HG02642 (cell line): ENCODE measurements around the gene MON2.
A peak's percentile ranks its signal among the peaks of the same experiment; 100 is the strongest.

Source experiments
- ATAC-seq: cut with Tn5 transposase; IDR thresholded peaks from one replicate; pipeline ENCODE4 v1.9.1; 2021; ENCODE audit warnings: mild to moderate bottlenecking; ENCODE audit not compliant: unreplicated experiment, poor library complexity

The MON2 gene

DNA sequence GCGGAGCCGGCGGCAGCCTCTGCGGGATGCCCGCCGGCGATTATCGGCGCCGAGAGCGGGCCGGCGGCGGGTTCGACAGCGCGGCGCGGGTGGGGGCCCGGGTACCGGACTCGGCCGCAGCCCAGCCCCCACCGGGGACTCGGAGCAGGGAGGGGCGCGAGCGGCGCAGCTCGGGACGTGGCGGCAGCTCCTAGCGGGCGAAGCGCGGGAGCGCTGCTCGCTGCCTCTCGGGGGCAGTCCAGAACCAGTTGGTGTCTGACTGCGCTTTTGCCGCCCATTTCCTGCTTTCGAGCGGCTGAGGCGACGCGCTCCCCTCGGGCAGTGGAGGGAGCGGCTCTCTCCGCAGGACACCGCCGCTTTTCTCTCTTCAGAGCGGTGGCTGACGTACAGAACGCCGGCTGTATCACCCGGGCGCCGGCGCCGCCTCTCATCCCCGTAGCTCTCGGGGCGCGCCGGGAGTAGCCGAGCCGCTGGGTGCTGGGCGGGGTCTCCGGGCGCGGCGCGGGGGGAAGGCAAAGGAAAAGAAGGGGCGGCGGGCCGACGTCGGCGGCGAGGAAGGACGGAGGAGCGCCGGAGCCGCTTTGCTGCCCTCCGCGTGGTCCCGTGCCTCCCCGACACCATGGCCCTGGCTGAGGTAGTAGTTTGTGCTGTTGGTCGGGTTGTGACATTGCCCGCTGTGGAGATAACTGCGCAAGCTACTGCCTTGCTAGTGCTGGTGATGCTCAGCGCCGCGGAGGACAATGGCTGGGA, 136.6 kb downstream of the MON2 start:
- peak; percentile 73 for ATAC-seq

DNA sequence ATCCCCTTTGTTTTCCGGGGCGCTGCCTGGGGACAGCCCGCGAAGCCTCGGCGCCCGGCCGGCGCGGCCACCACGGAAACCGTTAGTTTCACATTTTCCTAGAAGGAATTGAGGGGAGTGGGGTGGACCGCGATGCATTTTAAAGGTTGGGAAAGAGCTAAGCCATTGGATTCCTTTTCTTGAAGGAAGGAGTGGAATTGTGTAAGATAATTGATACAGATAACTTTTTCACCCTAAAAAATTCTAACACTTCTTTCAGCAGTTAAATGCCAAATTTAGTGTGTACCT, 137.1 kb downstream of the MON2 start:
- ATAC-seq: no peak

DNA sequence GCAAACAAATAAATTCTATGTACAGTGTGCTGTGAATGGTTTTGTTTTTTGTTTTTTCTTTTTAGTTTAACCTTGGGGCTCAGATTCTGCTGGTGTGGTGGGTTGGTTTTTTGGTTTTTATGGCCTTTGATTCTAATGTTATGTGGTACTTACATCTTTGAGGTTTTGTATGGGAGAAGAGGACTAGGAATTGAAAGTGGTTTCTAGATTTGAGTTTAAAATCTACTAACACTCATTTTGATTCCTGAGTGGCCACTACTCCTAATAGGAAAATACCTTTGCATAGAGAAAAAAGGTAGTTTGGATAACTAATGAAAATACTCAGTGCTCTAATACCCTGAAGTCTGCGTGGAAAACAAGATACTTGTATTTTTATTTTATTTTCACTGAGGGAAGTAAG, 137.7 kb downstream of the MON2 start:
- no peak for ATAC-seq

DNA sequence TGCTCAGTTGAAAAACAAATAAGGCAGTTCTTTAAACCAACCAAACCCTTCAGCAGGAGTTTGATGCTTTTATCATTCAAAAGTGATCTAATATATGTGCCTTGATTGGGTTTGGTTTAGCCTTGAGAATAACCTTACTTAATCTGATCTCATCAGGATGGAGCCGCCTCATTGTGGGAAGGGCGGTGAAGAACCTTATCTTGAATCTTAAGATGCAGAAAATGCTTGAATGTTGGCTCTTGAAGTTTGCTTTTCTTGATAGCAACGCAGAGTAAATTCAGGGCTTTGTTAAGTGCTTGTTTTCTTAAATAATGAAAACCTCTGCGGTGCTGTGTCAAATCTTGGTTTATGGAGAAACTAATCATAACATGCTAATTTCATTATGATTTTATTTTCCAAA, 138.2 kb downstream of the MON2 start:
- ATAC-seq: no peak

DNA sequence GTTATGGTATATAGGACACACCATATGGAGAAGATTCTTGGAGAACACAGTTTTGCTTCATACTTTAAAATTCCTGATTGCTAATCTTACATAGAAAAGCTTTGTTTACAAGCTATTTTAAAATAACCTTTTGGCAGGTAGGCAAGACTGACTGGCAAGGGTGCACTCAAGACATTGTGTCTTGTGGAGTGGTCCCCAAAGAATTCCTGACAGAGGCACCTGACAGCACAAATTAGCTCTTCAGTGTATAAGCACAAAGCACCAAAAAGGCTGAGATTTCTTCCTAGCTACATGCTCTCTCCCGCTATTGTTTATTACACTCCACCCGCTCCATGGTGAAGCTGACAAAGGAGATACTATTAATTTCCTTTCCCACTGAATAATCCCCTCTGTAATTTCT, 139.4 kb downstream of the MON2 start:
- no peak for ATAC-seq

DNA sequence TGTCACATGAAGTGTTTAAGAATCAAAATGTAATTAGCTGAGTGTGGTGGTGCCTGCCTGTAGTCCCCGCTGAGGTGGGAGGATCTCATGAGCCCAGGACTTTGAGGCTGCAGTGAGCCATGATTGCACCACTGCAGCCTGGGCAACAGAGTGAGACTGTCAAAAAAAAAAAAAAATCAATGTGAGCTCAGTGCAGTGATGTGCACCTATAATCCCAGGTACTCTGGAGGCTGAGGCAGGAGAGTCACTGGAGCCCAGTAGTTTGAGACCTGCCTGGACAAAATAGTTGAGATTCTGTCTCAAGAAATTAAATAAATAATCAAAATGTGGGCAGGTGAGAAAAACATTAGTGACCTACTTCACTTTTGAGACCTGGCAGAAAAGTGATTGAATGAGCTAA, 140.0 kb downstream of the MON2 start:
- no peak for ATAC-seq

DNA sequence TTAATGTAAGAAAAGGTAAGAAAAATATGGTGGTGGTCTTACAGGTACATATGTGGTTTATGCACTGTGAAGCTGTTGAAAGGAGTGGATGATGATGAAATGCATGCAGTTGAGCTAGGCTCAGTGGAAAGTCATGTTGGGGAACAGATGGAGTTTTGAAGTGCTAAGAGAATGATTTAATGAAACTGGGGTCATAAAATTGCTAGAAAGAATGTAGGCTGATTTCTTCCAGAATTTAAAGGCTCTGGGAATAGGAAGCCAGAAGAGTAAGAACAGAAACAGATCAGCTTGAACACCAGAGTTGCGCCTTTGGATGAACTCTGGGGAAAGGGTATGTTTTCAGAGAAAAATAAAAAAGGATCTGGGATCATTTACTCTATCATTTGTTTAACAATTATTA, 146.5 kb downstream of the MON2 start:
- ATAC-seq: no peak

DNA sequence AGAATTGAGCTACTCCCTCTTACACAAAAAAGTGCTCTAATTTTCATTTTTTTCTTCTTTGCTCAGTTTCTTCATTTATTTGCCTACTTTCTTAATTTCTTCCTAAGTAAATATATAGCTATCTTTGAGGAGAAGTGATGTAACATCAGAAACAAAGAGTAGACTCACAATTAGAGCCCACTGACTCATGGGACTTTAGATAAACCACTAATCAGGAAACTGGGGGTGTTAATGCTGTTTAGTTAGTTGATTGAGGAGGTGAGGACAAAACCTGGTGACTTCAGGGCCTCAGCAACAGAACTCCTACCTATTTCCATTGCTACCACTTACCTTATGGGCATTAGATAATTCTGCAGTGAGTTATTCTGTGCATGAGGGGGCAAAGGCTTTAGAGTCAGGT, 151.7 kb downstream of the MON2 start:
- no peak for ATAC-seq

DNA sequence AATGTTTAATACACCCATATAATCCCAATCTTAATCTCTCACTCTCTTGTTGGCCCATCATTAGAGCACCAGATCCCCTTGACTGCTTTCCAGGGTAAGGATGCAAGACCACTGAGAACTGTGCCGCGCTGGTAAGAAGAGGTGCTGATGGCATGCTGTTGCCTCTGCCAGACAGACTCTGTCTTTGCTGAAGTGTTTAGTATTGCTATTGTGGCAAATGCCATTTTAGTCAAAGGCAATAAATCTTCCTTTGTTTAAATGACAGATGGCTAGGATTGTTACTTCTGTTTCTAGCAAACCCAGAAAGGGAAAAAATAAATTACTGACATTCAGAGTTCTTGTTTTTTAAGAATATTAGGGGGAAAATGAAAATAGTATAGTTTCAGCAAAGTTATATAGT, 152.3 kb downstream of the MON2 start:
- ATAC-seq: no peak

DNA sequence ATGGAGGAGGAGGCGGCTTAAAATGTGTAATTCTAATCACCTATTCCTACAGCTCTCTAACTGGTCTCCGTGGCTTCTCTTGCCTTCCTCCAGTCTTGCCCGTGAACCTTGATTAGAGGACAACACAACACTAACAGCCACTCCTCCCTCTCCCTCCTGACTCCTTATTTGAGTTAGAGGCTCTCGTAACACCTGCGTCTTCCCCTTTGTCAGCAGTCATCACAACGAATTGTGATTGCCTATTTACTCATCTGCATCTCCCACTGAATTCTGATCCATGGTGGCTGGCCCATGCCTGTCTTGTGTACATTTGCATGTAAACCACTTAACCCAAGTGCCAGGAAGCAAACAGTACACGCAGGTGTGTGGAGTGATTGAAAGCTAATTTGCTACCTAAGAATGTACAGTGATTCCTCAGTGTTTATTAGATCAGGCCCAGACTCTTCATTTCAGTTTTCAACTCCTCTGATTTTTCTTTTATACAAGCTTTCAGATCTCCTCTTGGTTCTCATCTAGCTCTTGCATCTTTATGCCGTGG, 154.5 kb downstream of the MON2 start:
- ATAC-seq: no peak

DNA sequence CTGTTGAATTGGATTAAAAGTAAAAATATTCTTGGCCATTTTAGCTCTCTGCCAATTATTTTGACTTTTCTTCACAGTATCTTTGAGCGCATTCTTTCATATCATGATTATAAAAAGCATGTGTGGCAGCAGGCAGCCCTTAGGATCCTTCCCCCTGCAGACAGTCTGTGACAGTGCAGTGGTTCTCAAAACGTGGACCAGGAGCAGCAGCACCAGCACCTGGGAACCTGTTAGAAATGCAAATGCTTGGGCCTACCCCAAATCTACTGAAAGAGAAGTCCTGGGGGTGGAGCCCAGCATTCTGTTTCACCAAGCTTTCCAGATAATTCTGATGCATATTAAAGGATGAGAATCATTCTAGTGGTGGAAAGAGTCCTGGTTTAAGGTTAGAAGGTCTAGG, 155.6 kb downstream of the MON2 start:
- no peak for ATAC-seq

DNA sequence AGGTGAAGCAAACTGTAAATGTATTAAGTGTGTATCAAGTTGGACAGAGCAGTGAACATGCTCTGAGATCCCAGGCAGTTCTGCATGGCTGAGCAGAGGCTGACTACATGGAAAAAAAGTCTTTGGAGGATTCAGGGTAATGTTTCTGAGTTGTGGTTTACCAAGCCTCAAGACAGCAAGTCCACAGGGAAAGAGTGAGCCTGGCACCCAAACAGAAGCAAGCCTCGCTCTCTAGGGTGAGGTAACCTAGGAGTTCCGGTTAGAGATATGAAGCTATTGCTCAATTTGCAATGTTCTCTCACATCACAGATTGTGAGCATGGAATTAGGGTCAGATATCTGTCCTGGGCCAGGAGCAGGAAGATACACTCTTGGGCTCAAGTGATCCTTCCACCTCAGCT, 158.6 kb downstream of the MON2 start:
- ATAC-seq: no peak

DNA sequence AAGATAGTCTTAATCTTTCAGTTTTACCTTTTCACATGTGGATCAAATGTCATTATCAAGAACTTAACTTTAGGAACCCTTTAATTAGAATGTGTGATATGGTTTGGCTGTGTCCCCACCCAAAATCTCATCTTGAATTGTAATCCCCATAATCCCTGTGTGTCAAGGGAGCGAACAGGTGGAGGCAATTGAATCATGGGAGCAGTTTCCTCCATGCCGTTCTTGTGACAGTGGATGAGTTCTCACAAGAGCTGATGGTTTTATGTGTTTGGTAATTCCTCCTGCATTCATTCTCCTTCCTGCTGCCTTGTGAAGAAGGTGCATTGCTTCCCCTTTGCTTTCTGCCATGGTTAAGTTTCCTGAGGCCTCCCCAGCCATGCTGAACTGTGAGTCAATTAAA, 160.6 kb downstream of the MON2 start:
- ATAC-seq: no peak

DNA sequence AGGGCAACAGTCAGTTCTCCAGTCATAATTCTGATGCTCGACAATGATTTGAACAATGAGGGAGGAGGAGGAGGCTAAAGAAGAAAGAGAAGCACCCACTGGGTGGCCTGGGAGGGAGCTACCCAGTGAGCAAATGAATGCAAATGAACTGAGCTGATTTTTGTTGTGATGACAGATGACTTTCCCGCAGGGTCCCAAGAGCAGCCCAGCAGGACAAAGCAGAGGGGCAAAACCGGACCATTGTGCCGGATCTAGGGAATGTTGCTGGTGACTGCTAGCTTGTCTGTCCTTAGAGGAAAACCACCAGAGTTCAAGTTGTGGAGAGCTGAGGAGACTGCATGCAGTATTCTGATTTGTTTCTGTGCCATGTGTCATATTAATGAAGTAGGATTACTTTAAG, 162.8 kb downstream of the MON2 start:
- ATAC-seq: no peak

DNA sequence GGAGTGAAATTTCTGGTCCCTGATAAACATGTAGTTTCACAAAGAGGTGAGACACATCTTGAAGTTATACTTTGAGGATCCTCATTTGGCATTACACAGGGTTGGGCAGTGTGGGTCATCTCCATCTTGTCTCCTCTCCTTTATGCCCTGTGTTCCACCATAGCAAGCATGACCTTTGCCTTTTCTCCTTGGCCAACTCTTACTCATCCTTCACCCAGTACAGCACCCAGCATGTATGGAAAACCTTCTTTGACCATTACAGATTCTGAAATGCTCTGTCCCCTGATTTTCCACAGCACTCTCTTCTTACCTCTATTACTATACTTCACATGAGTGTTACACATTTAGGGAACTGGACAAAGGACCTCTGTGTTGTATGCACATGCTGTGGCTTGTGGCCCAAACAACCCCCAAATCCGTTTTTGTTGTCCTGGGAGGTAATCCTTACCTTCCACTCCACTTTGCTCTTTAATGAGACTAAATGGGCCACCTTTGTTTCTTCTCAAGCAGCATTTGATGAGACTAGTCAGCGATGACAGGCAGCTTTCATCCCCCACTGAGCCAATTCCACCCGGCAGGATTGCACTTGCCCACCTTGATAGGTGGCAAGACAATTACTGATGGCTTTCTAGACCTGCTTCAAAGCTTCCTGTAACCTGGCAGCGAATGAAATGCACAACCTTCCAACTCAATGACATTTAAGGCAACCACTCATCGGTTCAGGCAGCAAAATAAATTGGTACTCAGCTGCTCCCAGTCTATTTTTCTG, 163.5 kb downstream of the MON2 start:
- ATAC-seq: no peak

DNA sequence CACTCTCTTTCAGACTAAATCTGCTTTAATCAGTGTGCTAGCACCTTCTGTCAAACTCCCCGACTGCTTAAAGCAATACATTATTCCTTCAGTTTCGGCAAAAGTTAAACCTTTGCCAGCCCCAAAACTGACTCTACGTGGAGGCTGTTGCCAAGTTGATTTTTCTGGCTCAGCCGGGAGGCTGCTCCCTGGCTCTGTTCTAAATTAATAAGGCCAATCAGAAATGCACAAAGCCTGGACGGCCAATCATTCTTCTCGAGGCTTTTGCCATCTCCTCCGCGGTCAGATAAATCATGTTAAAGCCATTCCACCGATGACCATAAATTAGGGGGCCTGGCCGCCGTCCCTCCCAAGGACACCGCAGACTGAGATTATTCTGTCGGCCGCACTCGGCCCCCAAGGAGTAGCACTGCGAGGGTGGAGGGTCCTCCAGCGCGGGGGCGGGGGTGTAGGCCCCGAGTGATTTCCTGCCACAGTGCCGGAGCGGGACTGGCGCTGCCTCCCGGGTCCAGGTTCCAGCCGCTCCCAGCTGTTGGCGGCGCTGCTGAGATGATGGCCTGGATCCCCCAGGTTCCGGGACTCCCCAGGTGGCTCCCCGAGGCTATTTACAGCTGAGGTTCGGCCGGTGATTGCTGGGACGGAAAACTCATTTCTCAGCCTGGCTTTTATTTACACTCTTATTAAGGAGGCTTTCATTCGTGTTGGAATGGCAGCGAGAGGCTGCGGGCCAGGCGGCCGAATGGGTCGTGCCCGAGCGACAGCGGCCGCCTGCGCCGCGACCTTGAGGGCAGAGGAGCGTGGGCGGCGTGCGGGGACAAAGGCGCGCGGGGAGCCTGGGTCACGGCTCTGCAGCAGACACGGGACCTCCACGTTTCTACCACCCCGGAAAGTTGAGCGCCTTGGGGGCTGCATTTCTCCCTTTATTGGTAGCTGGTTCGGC, 165.1 kb downstream of the MON2 start:
- peak; percentile 75 for ATAC-seq

DNA sequence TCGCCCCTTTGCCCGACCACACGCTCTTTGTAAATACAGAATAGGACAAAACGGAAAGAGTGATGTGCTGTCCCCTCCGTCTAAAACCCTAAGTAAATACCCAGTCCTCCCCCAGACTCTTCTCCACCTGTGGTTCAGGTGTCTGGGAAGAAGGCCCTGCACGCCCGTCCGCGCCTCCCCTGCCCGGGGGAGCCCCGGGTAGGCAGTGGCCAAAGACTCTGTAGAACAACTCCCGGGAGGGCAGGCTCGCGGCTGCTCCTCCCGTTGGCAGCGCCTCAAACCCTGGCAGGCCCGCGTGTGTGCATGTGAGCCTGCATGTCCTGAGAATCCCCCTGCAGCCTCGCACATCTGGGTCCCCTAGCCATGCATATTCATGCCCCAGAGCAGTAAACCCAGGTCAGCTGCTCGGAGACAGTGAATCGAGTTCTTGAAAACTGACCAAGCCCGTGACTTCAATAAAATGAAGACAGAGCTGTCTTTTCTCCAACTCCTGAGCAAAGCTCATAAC, 165.8 kb downstream of the MON2 start:
- peak; percentile 54 for ATAC-seq

DNA sequence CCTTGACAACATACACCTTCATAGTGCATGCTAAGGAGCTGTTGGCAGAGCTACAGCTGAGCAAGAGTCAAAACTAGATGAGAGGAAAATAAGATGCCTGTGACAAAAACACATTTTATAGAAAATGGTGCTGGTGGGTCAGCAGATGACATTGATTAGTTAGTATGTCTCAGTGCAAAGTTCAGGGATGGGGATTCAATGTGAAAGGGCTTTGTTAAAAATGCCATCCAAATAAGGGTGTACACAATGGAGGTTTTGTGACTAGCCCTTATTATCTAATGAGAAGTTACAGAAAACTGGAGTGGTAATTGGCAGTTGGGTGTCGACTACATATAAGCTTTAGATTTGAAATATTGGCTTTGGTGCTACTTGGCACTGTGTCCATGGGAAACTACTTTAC, 169.0 kb downstream of the MON2 start:
- ATAC-seq: no peak

DNA sequence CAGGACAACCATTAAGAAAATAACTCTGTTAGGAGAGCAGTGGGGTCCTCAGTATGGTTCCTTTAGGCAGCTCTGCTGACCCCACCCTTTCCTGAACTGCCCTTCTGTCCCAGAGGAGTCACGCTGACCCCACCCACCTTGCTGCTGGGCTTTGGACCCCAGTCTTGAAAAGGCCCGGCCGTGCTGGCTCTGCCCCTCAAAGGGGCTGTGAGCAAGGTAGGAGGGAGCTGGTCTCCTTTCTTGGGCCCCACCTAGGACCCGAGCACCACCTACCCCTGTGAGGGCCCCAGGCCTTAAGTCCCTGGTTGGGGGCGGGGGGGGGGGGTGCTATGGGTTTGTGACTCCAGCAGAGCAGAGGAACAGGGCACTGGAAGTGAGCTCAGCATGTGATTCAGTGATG, 171.1 kb downstream of the MON2 start:
- ATAC-seq: no peak

DNA sequence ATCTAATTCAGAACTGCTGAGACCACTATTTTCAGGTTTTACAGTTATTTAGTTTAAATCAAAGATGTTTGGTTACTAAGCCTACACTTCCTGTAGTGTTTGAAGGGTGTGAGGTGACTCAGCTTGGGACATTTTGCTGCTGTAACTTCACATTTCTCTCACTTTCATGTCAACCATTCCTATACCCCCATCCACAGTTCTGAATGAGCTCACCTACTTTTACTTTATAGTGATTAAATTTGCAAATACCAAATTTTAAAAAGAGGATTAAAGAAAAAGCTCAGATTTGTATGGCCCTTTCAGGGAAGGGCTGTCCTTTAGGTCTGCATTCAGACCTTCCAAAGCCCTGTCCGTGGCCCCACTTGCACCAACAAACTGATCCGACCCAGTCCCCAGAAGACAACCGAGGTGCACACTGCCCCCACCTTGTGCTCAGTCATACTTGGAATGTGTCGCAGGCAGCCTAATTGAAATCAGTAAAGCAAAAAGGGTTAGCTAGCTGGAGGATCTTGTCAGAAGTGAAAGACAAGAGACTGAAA, 174.4 kb downstream of the MON2 start:
- peak; percentile 89 for ATAC-seq
